ENCODE data around the gene MCTS1. TPM values are rescaled to one million over a fixed set of nuclear protein-coding genes. Genes with fewer than 3 reads are reported as not detected.
"Not testable (repeated sequence)": the region's sequence is repeated elsewhere in the genome, so short reads cannot be mapped to it uniquely, and the experiment has no call there.

Gene MCTS1
- polyA plus RNA-seq, 1 experiment: 97.5 TPM

DNA sequence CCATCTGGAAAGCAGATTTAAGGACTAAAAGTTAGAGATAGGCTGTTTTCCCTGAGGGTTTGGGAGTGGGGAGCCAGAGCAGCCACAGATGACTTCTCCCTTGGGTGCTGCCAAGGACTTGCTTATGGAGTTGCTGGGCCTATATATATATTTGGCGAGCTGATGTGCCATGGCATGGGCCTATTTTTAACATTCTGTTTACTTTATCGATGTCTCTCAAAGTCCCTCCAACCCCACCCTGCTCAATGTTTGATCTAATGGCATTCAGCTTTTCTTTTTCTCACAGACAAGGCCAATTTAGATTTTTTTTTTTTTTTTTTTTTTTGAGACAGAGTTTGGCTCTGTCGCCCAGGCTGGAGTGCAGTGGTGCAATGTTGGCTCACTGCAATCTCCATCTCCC is 37.1 kb upstream of the MCTS1 start:
- TF ChIP-seq, protein P1, sequence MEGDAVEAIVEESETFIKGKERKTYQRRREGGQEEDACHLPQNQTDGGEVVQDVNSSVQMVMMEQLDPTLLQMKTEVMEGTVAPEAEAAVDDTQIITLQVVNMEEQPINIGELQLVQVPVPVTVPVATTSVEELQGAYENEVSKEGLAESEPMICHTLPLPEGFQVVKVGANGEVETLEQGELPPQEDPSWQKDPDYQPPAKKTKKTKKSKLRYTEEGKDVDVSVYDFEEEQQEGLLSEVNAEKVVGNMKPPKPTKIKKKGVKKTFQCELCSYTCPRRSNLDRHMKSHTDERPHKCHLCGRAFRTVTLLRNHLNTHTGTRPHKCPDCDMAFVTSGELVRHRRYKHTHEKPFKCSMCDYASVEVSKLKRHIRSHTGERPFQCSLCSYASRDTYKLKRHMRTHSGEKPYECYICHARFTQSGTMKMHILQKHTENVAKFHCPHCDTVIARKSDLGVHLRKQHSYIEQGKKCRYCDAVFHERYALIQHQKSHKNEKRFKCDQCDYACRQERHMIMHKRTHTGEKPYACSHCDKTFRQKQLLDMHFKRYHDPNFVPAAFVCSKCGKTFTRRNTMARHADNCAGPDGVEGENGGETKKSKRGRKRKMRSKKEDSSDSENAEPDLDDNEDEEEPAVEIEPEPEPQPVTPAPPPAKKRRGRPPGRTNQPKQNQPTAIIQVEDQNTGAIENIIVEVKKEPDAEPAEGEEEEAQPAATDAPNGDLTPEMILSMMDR (IDR thresholded peaks at IDR 0.05; ENCODE audit: low read depth, low read length): no peak
- POLR2A ChIA-PET: no interaction called here
- no peaks in the 10 kb centered on the region for H3K9me3 ChIP-seq (ENCODE audit: control insufficient read depth, insufficient read depth, low read length)

DNA sequence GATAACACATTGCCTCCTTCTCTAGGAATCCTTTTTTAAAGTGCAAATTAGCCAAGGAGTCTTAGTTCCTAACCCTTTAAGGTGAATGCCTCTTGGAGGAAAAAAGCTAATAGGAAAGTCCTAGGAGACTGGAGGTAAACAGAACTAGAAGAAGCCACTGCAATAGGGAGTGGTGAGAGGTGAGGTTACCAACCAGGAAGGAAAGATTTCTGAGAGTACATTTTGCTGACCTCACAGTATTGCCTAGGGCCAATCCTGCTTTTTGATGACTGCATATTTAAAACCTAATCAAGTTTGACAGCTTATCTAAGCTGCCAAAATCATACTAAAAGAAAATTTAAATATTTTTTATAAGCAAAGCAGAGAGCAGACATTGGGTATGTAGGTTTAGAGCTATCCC is 35.9 kb upstream of the MCTS1 start:
- H3K27ac ChIP-seq (ENCODE audit: low read depth, low read length): no peak overlapping the region
- no peaks in the 10 kb centered on the region for H3K9me3 ChIP-seq (ENCODE audit: control insufficient read depth, insufficient read depth, low read length)
- no peaks in the 10 kb centered on the region for H3K27me3 ChIP-seq (ENCODE audit: control insufficient read depth, insufficient read depth, low read length)
- no peak for DNase-seq (ENCODE audit: low read depth, low spot score)
- TF ChIP-seq, protein P1 (IDR thresholded peaks at IDR 0.05; ENCODE audit: low read depth, low read length): no peak
- ChIA-PET CTCF (no interaction called here), POLR2A (no interaction called here)
- no peak overlapping the region for H3K4me3 ChIP-seq (ENCODE audit: low read depth, low read length)

More for the DNA sequence above, 37.1 kb upstream of the MCTS1 start:
- Histone ChIP-seq H3K4me3 (ENCODE audit: low read depth, low read length) (no peak overlapping the region), H3K27ac (ENCODE audit: low read depth, low read length) (no peak overlapping the region), H3K27me3 (ENCODE audit: control insufficient read depth, insufficient read depth, low read length) (no peaks in the 10 kb centered on the region)
- CTCF ChIA-PET: interaction anchor here (0.7 kb wide), 1 partner anchor 79 kb away, joined by 3 read pairs; no protein-coding TSS in a partner anchor
- DNase-seq (ENCODE audit: low read depth, low spot score): no peak

DNA sequence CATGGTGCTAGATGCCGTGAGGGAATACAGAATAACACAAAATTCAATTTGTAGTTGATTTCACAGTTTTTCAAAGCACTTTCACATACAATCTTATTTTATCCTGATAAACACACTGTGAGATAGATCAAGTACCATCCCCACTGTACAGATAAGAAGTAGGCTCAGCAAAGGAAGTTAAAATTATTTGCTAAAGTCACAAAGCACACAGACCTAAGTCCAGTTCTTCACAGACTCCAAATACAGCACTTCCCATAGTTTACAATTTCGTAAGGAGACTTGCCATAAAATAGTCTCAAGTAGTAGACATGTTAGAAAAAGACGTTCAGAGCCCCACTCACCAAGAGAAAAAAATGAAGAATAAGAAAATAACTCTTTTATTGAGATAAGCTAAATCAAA is 35.3 kb upstream of the MCTS1 start:
- DNase-seq (ENCODE audit: low read depth, low spot score): no peak
- ChIA-PET CTCF (no interaction called here), POLR2A (no interaction called here)
- no peak overlapping the region for H3K4me3 ChIP-seq (ENCODE audit: low read depth, low read length)
- no peak overlapping the region for H3K27ac ChIP-seq (ENCODE audit: low read depth, low read length)
- H3K9me3 ChIP-seq (ENCODE audit: control insufficient read depth, insufficient read depth, low read length): no peaks in the 10 kb centered on the region
- TF ChIP-seq, protein P1 (IDR thresholded peaks at IDR 0.05; ENCODE audit: low read depth, low read length): no peak
- H3K27me3 ChIP-seq (ENCODE audit: control insufficient read depth, insufficient read depth, low read length): no peaks in the 10 kb centered on the region

DNA sequence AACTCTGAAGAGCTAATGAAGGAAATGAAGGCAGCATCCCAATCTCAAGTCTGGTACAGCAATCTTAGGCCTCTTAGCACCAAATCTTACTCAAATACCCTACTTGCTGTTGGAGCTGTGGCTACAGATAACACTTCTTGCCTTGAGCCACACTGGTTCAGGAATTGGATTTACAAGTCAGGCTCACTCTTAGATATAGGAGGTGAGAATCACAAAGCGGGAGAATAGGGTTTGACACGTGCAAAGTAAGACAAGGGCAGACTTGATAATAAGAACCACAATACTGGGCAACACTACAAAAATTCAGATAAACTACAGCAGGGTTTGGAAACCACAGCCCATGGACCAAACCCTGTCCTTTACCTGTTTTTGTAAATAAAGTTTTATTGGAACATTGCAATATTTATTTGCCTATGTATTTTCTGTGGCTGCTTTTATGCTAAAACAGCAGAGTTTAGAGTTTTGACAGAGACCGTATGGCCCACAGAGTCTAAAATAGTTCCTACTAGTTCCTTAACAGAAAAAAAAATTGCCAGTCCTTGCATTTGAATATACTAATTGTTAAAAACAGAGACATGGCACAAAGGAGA is 33.8 kb upstream of the MCTS1 start:
- no peak for DNase-seq (ENCODE audit: low read depth, low spot score)
- TF ChIP-seq, protein P1 (IDR thresholded peaks at IDR 0.05; ENCODE audit: low read depth, low read length): no peak
- Histone ChIP-seq H3K4me3 (ENCODE audit: low read depth, low read length) (no peak overlapping the region), H3K27me3 (ENCODE audit: control insufficient read depth, insufficient read depth, low read length) (no peaks in the 10 kb centered on the region), H3K9me3 (ENCODE audit: control insufficient read depth, insufficient read depth, low read length) (no peaks in the 10 kb centered on the region), H3K27ac (ENCODE audit: low read depth, low read length) (no peak overlapping the region)
- CTCF ChIA-PET: interaction anchor here (1.1 kb wide), 1 partner anchor 34 kb away, joined by 6 read pairs; the partner anchor contains the start of gene MCTS1
- POLR2A ChIA-PET: no interaction called here

DNA sequence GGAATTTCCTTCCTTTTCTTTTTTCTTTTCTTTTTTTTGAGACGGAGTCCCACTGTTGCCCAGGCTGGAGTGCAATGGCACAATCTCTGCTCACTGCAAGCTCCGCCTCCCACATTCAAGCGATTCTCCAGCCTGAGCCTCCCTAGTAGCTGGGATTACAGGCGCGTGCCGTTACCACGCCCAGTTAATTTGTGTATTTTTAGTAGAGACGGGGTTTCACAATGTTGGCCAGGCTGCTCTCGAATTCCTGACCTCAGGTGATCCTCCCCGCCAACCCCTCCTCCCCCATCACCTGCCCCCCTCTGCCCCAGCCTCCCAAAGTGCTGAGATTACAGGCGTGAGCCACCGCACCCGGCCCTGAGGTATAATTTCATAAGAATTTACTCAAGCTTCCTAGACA is 30.1 kb upstream of the MCTS1 start:
- H3K27ac ChIP-seq (ENCODE audit: low read depth, low read length); POLR2A ChIA-PET; H3K9me3 ChIP-seq (ENCODE audit: control insufficient read depth, insufficient read depth, low read length); H3K4me3 ChIP-seq (ENCODE audit: low read depth, low read length); DNase-seq (ENCODE audit: low read depth, low spot score); CTCF ChIA-PET; H3K27me3 ChIP-seq (ENCODE audit: control insufficient read depth, insufficient read depth, low read length): not testable (repeated sequence)
